ENCODE results near the gene MGAT5.
A peak's percentile ranks its signal among the peaks of the same experiment; 100 is the strongest.

The MGAT5 gene

GRCh38 chr2:134479696-134480330, 225.9 kb downstream of the MGAT5 start:
- DNase-seq: no peak

- DNase-seq: no peak
Observed at GRCh38 chr2:134482131-134482723, 228.4 kb downstream of the MGAT5 start.

- DNase-seq: no peak
Observed at GRCh38 chr2:134482766-134483340, 229.0 kb downstream of the MGAT5 start.

DNA sequence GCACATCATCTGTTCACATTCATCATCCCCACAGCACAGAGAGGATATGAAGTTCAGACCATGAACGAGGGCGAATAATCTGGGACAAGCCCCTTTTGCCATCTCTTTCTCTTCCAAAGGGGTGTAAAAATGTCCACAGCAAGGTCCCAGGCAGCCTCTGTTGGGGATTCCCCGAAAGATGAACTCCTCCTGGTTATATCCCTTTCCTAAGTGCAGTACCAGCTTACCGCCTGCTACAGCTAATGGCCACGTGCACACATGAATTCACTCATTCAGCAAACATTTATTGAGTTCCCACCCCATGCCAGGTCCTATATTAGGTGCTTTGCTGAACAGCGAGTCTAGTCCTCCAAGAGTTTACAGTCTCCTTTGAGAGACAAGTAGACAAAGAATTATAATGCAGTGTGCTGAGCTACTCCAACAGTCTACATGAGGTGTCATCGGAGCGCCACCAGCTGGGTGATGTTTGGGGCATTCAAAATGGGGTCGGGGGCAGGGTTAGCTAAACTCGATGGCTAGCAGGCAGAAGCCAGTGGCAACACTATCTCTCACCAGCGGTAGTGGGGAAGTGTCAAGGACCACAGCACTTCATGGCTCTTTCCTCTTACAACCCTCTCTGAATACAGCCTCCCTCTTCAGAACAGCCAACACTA, 236.0 kb downstream of the MGAT5 start:
- DNase-seq: no peak

GRCh38 chr2:134490559-134490958, 236.7 kb downstream of the MGAT5 start:
- no peak for DNase-seq

- no peak for DNase-seq
Observed at GRCh38 chr2:134491022-134491421, 237.2 kb downstream of the MGAT5 start.

- DNase-seq: peak; percentile 66 to 88
Observed at GRCh38 chr2:134491771-134492441, 238.0 kb downstream of the MGAT5 start.

- DNase-seq: no peak
Observed at GRCh38 chr2:134493797-134494196, 239.9 kb downstream of the MGAT5 start.

- DNase-seq: no peak
Observed at GRCh38 chr2:134498654-134499053, 244.8 kb downstream of the MGAT5 start.

DNA sequence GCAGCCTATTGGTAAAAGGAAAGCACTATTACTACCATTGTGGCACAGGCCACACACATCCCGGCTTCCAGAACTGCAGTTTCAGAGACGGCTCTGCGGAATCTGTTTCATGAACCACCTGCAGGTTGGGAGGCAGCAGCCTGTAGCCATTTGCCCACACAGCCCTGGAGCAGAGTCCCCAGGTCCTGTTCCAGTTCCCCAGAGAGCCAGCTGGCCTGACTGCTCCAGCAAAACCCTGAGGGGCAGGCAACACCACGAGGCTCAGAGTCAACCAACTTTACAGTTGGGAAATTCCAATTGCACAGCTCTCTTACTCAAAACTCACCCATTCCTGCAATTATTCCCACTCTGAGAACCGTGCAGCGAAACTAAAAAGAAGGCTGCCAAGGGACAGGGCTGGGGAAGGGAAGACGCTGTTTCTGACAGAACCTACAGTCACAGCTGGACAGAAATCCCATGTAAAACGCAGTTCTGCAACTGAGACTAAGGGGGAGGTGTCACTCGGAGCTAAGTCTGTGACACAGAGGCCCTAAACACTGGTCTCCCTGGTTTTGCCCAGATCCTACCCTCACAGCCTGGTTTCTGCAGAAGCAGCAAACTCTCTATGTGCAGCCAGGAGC, 245.5 kb downstream of the MGAT5 start:
- peak in 1 of 2 experiments; percentile 6 for DNase-seq

- DNase-seq: peak; percentile 1 to 57
Observed at GRCh38 chr2:134500211-134500935, 246.5 kb downstream of the MGAT5 start.

- DNase-seq: no peak
Observed at GRCh38 chr2:134501476-134502091, 247.7 kb downstream of the MGAT5 start.

- DNase-seq: no peak
Observed at GRCh38 chr2:134502104-134502503, 248.2 kb downstream of the MGAT5 start.
